ENCODE measurements around the gene DICER1.

- TF ChIP-seq STAT6 (CRISPR knock-in tag; conservative IDR thresholded peaks at IDR 0.05; ENCODE audit: low read depth) = no peak
- no peak for TF ChIP-seq CTCF (IDR thresholded peaks at IDR 0.05)
- TF ChIP-seq CREB1 (CRISPR knock-in tag; IDR thresholded peaks at IDR 0.05) = no peak
- no peak for TF ChIP-seq ATF3 (CRISPR knock-in tag; conservative IDR thresholded peaks at IDR 0.05)
- TF ChIP-seq USF1 (CRISPR knock-in tag; IDR thresholded peaks at IDR 0.05) = no peak
- TF ChIP-seq FOXJ3 (CRISPR knock-in tag; IDR thresholded peaks at IDR 0.05; ENCODE audit: borderline replicate concordance) = no peak
- no peak for TF ChIP-seq ZBTB43 (CRISPR knock-in tag; IDR thresholded peaks at IDR 0.05)
- TF ChIP-seq ZNF263 (CRISPR knock-in tag; IDR thresholded peaks at IDR 0.05; ENCODE audit: low read depth) = no peak
- no peak for TF ChIP-seq ZSCAN18 (CRISPR knock-in tag; IDR thresholded peaks at IDR 0.05)
- no peak for TF ChIP-seq JUN (CRISPR knock-in tag; IDR thresholded peaks at IDR 0.05)
Measured at GRCh38 chr14:95055318-95055717, 102.0 kb downstream of the DICER1 start.
